GM21723 (cell line): Measurements from ENCODE around the gene PI4K2B.
A peak's percentile ranks its signal among the peaks of the same experiment; 100 is the strongest.
"Not testable (repeated sequence)": the region's sequence is repeated elsewhere in the genome, so short reads cannot be mapped to it uniquely, and the experiment has no call there.

ENCODE experiments used
- ATAC-seq: cut with Tn5 transposase; IDR thresholded peaks from one replicate; pipeline ENCODE4 v1.9.1; 2021; ENCODE audit warnings: mild to moderate bottlenecking, moderate library complexity; ENCODE audit not compliant: unreplicated experiment

The PI4K2B gene

DNA sequence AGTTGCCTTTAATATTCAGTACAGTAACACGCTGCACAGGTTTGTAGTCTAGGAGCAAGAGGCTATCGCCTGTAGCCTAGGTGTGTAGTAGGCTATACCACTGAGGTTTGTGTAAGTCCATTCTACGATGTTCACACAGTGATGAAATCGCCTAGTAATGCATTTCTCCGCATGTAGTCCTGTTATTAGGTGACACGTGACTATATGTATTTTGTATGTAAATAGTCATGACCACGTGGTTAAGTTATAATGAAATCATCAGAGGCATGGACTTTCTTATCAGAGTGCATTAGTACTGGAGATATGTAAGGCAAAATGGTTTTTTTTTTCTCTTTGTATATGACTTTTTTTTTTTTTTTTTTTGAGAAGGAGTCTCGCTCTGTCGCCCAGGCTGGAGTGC, 68.8 kb downstream of the PI4K2B start:
- no peak for ATAC-seq

DNA sequence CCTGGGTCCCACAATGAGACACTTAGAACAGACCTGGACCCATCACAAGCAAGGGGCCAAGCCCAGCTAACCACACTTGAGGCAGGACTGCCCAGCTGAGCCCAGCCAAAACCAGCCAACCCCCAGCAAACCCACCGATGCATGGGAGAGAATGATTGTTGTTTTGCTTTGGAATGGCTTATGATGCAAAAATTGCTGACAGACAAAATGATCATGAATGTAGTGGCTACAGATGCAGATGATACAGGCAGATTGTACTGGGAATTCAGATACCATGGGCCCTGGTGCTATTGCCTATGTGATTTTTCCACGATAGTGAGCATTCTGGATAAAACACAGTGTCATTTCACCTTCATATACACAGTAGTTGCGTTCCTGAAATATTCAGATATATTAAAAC, 69.7 kb downstream of the PI4K2B start:
- no peak for ATAC-seq

DNA sequence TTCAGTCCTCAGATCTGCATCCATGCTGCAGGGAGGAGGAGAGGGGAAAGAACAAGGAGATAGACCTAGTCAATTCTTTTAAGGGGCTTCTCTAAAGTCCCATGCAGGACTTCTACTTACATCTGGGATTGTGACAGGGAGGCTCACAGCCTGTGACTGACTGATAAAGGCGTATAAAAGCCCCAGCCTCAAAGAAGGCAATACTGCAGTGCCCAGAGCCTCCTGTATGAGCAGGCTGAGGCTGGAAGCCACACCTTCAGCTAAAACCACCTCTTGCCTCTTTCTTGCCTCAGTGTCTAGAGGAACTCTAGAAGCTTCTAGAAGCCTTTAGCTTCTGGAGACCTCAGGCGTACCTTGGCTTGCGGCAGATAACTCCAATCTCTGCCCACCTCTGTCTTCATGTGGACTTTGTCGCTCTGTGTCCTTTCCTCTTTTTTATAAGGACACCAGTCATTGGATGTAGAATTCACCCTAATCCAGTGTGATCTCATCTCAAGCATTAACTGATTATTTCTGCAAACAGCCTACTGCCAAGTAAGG, 72.8 kb downstream of the PI4K2B start:
- ATAC-seq: no peak

DNA sequence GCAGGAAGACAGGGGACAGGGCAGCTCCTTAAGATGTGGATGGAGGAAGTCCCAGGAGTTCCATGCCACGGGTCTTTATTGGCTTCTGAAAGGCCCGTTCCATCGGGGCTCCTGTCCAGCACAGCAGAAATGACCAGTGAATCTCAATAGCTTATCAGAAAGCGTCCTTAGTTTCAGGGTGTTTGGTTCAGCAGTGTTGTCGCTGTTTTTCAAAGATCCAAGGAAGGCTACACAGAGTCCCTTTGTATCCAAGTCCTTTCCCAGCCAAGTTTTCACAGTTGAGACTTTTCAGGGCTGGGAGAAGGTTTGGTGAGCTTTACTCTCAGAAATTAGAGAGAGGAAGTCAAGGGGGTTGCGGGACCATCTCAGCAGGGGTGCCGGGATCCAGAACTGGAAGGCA, 73.8 kb downstream of the PI4K2B start:
- ATAC-seq: no peak

DNA sequence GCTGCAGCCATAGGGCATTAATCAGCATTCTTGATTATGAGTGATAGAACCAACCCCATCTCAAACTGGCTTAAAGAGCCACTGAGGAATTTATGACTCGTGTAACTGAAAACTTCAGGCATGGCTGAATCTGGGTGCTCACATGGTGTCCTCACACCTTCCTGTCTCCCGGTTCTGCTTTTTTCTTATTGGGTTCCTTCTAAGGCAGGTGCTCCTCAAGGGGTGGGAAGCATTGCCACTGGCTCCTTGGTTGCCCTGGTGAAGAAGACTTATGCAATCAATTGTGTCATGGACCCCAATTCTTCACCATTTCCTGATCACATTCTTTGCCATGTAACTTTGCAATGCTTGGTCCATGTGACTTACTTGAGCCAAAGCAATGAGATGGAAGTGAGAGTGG, 74.5 kb downstream of the PI4K2B start:
- ATAC-seq: no peak

DNA sequence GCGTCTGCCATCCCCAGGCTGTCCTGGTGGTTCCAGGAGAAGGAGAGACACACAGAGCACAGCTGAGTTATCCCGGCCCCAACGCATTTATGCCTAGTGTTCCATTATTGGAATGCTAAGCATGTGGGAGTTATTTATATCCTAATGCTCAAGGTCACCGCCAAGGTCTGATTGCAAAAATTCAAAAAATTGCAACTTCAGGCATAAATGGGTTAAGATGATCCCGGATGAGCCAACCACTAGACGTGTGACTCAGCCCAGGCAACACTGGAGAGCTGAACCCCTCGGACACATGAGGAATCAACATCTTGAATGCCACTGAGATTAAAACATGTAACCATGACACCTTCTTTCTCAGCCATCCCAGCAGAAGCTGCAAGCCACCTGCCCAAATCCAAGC, 74.9 kb downstream of the PI4K2B start:
- ATAC-seq: no peak

DNA sequence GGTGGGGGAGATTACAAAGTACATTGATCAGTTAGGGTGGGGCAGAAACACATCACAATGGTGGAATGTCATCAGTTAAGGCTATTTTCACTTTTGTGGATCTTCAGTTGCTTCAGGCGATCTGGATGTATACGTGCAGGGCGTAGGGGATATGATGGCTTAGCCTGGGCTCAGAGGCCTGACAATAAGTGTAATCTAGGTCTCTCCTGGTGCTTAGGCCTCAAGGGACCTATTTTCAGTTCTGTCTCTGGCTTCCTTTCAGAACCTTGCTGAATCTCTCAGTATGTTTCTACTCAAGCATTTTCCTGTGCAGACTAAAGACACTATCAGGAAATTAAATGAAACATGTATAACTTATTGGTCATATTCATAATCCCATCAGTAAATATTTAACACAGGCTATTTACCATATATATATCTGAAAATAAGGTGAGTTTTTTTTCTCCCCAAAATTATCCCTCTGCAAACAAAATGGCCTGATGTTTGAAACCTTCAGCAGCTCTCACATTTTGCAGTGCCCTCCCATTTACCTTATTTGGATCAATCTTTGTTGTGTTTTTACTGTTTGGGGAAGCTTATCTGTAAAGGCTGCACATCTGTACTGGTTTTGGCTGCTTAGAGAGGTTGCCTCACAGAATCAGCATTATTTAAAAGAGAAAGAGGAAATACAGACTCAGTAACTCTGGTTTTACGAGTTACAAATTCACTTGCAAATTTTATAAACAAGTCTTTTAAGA, 76.4 kb downstream of the PI4K2B start:
- ATAC-seq: peak; percentile 67

DNA sequence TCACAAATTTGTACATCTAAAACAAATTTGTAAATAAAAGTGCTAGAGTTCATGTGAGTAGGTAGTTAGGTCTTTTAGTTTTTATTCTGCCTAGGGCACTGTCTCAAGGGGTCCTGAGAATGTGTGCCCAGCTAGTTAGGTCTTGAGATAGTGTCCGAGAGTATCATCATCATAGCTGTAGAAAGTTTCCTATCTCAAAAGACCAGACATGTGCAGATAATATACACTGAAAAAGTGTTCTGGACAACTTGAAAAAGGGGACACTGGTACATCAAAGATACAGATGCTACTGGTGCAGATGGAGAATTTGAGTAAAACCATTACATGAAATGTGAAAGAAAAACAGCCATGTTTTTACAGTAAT, 77.0 kb downstream of the PI4K2B start:
- ATAC-seq: peak; percentile 35

DNA sequence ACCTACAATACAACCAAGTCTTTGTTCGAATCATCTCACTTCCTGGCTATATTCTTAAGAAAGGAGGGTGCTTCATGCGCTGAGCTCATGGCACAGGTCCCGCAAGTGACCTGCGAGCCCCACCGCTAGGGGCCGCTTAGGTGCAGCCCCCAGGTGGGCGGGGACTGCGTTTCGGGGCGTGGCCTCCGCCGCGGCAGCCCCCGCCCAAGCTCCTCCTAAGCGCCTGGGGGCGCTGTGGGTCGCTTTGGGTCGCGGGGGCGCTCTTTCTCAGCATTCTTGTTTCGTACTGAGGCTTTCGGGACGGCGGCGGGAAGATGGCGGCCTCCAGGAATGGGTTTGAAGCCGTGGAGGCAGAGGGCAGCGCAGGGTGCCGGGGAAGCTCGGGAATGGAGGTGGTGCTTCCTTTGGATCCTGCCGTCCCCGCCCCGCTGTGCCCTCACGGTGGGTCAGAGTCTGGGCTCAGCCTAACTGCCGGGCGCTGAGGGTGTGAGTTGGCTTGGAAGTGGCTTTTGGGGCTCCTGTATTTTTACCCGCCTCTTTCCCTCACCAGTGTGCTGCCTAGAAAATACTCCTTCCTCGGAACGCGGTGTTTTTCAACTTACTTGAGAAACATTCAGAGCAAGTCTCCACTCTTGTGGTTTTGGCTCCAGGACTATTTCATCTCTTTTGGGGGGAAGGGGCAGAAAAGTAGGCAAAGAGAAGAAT, 78.8 kb downstream of the PI4K2B start, which contains the start of gene ZCCHC4:
ZCCHC4 (plus strand) TSS at position 279 of the 705 bp plus-strand sequence; CDS start at position 315, 36 bp downstream.
- ATAC-seq: peak; percentile 78

DNA sequence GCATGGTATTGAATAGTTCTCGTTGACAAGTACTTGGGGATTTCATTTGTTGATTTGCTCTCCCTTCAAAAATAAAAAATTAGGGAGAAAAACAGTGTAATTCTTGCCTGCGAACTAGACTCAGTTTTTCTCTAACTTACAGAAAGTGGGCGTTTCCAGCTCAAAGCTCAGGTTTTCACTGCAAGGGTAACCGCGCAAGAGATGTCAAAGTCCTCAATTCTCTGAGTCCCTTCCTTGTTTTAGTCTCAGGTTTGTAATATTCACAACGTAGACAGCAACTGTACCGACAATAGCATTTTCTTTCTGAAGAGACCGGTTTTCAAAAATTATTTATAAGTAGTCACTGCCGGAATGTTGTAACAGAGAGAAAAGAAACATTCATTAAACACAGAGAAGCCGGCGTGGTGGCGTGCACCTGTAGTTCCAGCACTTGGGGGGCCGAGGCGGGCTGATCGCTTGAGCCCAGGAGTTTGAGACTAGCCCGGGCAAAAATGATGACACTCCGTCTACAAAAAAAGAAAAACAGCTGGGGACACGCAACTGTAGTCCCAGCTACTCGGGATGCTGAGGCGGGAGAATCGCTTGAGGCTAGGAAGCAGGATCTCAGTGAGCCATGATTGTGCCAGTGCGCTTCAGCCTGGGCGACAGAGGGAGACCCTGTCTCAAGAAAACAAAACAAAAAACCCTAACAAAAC, 79.5 kb downstream of the PI4K2B start:
- ATAC-seq: no peak

DNA sequence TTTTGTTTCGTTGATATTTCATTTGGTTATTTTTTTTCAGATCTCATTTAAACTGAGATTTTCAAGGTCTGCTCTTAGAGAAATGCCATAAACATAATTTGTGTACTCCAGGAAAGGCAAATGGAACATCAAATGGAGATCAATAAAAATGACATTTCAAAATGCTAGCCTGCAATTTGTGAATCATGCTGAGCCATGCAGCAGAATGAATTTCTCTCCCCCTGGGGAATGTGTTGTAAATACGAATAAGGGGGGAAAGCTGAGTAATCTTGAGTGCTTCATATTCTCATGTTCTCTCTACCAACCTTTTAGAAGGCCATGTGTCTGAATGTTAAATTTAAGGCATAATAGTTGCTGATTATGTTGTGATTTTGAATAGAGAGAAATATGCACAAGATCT, 86.5 kb downstream of the PI4K2B start:
- ATAC-seq: no peak

DNA sequence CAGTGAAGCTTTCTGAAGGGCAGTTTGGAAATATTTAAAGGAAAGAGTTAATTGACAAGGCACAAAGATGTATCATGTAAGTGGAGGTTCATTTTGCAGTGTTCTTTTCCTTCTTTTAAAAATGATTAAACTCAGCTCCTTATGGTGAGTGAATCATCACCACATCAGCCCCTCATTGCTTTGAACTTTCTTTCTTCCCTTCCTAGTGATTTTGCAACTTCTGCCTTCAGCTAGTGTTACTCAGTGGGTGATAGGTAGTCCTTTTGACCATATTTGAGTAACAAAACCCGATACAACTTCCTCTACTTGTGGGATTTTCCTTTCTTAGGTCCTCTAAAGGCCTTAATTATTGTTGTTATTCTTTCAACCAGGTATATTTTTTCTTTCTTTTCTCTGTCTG, 86.9 kb downstream of the PI4K2B start:
- no peak for ATAC-seq

DNA sequence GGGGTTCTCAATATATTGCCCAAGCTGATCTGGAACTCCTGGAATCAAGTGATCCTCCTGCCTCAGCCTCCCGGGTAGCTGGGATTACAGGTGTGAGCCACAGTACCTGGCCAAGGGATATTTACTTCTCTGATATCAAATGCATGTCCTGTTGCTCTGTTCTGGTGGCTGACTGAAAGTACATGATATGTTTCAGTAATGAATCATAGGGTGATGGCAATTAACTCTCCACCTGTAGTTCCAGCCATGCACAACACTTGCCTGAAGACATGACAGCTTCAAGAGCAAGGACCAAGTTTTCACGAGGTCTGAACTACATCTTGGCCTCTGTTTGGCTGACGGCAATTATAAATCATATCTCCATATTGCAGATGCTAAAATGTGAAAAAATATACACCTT, 87.9 kb downstream of the PI4K2B start:
- ATAC-seq: no peak

DNA sequence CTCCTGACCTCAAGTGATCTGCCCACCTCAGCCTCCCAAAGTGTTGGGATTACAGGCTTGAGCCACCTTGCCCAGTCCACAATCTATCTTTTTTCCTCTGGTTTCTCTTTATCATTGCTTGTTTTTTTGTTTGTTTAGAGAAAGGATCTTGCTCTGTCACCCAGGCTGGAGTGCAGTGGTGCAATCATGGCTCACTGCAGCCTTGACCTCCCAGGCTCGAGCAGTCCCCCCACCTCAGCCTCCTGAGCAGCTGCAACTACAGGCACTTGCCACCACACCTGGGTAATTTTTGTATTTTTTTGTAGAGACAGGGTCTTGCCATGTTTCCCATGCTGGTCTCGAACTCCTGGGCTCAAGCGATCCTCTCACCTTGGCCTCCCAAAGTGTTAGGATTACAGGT, 94.6 kb downstream of the PI4K2B start:
- not testable (repeated sequence) for ATAC-seq
